HG03196 (cell line): ENCODE measurements around the gene PLEKHF1.

Source experiments
- ATAC-seq: cut with Tn5 transposase; IDR thresholded peaks from one replicate; pipeline ENCODE4 v1.9.1; 2021; ENCODE audit not compliant: unreplicated experiment

PLEKHF1 gene

GRCh38 chr19:29677001-29677817 is 11.9 kb downstream of the PLEKHF1 start:
- no peak for ATAC-seq

DNA sequence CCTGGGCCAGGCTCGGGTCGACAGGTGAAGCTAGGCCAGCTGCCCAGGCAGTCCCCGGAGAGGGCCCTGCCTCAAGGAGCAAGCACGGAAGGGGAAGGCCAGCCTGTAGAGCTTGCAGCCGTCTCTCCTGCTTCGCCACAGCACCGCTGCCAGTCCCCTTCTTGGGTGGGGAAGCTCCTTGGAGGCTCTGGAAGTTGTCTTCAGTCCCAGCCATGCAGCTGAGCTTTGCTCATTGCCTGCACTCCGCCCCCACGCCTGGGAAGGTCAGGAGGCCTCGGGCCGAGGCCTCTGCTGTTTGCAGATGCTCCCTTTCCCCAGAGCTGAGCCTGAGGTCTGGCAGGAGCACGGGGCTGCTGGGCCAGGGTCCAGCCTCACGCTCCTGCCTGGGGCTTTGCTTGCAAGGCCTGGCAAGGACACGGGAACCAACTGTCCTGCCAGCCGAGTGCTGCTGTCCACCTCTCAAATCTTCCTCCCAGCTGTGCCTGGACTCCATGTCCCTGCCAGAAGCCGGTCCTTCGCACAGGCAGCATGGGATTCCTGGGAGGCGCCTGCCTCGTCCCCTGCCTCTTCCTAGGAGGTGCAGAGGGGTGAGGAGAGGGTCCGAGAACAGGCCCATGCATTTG is 13.3 kb downstream of the PLEKHF1 start:
- no peak for ATAC-seq

- no peak for ATAC-seq
Measured at GRCh38 chr19:29679598-29680210, 14.4 kb downstream of the PLEKHF1 start.

DNA sequence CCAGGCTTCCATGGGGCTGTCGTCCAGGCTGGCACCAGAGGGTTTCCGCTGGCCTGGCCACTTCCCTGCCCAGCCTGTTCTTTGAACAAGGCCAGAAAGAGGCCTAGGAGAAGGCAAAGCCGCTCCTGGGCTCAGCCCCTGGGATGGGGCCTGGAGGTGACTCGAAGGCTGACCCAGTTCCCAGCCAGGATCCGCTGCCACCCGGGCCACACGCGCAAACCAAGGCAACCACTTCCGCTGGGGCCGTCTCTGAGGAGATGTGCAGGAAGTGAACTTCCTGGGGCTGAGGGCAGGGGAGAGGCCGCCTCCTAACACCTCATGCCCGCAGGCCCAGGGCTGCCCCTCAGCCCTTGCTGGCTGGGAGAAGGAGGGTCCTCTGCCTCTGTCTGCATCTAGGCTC is 15.2 kb downstream of the PLEKHF1 start:
- peak; percentile 69 for ATAC-seq

DNA sequence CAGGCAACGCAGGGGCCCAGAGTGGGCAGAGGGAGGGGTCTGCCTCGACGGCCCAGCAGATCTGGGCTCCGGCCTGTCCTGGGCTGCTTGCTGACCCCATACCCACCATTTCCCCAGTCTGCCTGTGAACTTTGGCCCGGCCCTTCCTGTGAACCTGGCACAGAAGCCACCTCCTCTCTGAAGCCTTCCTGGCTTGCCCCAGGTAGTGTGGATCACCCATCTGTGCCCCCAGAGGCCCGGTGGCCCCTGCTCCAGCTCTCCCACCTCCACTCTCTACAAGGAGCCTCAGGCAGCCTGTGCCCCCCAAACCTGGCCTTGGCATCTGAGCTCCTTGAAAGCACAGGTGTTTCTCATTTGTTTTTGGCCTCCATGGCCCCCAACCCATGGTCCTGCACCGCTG is 15.7 kb downstream of the PLEKHF1 start:
- ATAC-seq, result no peak

DNA sequence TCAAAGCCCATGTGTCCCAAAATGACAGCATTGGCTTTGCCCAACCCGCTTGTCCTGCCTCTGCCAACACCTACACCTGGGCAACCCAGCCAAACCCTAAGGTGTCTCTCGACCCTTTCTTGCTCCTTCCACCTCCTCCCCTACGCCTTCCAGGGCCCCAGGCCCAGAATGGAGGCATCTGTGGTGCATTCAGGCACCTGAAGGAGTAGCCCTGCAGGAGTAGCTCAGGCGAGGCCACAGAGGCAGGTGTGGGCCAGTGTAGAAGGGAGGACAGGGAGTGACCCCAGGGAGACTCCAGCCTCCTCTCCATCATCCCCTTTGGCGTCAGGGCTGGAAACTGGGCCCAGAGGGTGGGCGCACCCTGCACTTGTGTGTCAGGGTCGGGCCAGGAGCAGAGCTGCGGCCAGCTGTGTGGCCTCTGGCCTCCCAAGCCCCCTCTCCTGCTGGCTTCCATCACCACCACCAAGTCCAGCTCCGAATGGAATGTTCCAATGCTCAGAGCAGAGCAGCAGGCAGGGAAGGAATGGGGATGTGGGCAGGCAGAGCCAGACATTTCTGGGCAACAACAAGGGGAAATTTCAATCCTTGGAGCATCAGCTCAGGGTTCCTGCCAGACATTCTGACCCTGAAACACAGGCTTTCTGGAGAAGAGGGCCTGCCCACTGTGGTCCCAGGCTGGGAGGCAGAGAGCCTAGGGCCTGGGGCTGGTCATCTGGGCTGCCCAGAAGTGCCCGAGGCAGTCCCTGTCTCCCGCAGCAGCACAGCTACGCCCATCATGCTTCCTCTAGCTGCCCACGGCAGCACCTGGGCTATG is 16.4 kb downstream of the PLEKHF1 start:
- ATAC-seq, result no peak

DNA sequence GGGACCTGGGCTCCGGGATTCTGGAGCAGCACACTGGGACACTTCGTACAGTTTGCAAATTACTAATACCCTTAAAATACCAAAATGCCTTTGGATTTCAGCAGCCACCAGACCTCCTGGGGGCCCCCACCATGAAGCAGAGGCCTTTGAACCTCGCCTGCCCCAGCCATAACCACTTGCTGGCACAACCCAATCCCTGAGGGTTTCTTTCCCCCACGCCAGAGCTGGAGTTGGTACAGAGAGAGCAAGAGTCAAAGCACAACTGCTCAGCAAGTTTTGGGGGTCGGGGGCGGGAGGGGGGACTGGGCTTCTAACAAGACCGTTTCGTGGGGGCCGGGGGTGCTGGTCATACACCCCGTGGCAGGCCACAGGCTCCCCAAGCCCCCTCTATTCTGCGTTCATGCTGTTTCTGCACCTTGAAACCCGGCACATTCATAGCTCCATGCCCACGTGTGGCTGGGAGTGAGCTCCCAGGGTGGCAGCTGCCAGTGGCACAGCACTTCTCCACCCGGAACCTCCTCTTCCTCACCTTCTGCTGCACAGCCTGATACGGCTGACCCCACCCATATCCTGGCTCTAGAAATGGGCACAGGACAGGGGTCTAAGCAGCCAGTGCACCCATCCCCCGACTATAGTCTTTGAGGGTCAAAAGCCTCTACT is 17.1 kb downstream of the PLEKHF1 start:
- ATAC-seq, result no peak

GRCh38 chr19:29683009-29683408 is 17.7 kb downstream of the PLEKHF1 start:
- no peak for ATAC-seq

DNA sequence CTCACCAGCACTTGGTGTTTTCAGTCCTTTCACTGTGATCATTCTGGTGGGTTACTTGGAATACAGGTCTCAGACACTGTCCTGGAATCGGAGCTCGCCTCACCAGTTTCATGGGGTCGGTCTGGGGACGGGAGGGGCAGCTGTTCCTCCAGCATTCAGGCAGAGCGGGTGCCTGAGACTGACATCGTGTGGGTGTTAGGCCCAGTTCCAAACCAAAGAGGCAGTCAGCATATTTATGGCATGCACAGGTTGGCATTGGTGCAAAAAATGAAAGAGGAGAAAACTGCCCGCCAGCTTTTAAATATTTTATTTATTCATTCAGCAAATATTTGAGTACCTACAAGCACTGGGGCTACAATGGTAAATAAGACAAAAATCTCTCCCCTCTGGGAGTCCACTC is 20.1 kb downstream of the PLEKHF1 start:
- ATAC-seq, result no peak

DNA sequence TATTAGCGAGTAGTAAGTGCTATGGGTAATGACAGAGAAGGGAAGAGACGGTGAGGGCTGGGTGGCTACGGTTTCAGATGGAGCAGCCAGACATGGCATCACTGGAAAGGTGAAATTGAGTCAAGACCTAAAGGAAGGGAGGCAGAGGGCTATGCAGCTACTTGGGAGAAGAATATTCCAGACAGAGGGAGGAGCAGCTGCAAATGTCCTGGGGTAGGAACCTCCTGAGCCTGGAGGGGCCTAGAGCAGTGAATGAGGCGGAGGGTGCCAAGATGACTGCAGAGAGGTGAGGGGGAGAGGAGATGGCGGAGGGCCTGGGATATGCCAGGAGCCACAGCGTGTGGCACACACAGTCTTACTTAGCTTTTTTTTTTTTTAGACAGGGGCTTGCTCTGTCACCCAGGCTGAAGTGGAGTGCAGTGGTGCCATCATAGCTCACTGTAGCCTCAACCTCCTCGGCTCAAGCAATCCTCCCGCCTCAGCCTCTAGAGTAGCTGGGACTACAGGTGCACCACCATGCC is 21.1 kb downstream of the PLEKHF1 start:
- no peak for ATAC-seq

DNA sequence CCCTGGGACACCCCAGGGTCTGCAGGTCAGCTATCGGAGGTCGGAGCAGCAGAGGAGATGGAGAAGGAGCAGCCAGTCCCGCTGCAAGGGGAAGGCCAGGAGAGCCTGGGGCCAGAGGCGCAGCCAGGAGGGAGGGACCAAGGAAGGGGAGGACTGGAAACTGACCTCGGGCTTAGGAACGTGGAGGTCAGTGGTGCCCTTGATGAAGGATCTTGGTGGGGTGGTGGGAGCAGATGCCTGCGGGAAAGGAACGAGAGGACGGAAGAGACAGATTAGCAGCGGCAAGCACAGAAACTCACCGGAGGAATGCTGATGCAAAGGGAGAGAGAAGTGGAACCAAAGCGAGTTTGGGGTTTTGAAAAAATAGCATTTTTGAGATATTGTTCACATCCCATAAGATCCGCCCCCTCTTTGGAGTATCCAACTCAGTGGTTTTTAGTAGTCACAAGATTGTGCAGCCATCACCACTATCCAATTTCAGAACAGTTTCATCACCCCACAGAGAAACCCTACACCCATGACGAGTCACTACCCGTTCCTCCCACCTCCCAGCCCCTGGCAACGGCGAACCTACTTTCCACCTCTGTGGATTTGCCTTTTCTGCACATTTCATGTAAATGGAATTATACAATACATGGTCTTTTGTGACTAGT is 22.1 kb downstream of the PLEKHF1 start:
- no peak for ATAC-seq

- ATAC-seq, result no peak
Measured at GRCh38 chr19:29687897-29688728, 22.9 kb downstream of the PLEKHF1 start.

GRCh38 chr19:29690842-29691241 is 25.6 kb downstream of the PLEKHF1 start:
- no peak for ATAC-seq

- no peak for ATAC-seq
Measured at GRCh38 chr19:29694161-29694560, 28.9 kb downstream of the PLEKHF1 start.

- ATAC-seq, result peak; percentile 91
Measured at GRCh38 chr19:29694669-29695627, 29.7 kb downstream of the PLEKHF1 start.

DNA sequence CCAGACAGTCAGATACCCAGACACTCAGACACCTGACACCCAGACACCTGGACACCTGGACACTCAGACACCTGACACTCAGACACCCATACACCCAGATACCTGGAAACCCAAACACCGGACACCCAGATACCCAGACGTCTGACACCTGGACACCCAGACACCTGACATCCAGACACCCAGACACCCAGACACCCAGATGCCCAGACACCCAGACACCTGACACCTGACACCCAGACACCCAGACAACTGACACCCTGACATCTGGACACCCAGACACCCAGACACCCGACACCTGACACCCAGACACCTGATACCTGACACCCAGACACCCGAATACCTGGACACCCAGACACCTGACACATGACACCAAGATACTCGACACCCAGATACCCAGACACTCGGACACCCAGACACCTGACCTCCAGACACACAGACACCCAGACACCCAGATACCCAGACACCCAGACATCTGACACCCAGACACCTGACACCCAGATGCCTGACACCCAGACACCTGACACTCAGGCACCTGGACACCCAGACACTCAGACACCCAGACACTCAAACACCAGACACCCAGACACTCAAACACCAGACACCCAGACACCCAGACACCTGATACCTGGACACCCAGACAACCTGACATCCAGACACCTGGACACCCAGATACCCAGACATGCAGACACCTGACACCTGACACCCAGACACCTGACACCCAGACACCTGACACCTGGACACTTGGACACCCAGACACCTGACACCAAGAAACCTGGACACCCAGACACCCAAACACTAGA is 30.7 kb downstream of the PLEKHF1 start:
- ATAC-seq, result no peak

- no peak for ATAC-seq
Measured at GRCh38 chr19:29696565-29696846, 31.2 kb downstream of the PLEKHF1 start.
